OCI-LY1 (cell line): Measurements from ENCODE around the gene WDPCP.

Experiments used
- EZH2 ChIP-seq: fragments of 200-600 bp; sonication (generic), shearing (Covaris generic); IDR thresholded peaks from 2 replicates; pipeline ENCODE4 v1.8.0; 2017; ENCODE audit warnings: borderline replicate concordance, mixed run types, mild to moderate bottlenecking, antibody characterized with exemption, low read length, moderate library complexity, mixed read lengths
- TF ChIP-seq, protein P1 (sequence below): fragments of 200-600 bp; sonication (generic), shearing (Covaris generic); IDR thresholded peaks from 2 replicates; pipeline ENCODE4 v1.5.1; 2017; ENCODE audit warnings: mild to moderate bottlenecking, antibody characterized with exemption, low read length, moderate library complexity, mixed read lengths

DNA sequence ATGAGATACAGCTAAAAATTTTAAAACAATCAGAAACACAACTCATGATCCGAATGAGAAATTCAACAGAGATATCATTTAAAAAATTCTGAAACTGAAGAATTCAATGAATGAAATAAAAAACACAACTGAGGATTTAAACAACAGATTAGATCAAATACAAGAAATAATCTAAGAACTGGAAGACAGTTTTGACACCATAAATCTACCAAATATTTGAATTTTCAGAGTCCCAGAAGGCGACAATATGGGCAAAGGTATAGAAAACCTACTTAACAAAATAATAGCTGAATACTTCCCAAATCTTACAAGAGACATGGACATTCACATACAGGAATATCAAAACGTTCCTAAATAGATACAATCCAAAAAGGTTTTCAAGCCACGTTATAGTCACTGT lies 315.7 kb downstream of the WDPCP start:
- TF ChIP-seq, protein P1, sequence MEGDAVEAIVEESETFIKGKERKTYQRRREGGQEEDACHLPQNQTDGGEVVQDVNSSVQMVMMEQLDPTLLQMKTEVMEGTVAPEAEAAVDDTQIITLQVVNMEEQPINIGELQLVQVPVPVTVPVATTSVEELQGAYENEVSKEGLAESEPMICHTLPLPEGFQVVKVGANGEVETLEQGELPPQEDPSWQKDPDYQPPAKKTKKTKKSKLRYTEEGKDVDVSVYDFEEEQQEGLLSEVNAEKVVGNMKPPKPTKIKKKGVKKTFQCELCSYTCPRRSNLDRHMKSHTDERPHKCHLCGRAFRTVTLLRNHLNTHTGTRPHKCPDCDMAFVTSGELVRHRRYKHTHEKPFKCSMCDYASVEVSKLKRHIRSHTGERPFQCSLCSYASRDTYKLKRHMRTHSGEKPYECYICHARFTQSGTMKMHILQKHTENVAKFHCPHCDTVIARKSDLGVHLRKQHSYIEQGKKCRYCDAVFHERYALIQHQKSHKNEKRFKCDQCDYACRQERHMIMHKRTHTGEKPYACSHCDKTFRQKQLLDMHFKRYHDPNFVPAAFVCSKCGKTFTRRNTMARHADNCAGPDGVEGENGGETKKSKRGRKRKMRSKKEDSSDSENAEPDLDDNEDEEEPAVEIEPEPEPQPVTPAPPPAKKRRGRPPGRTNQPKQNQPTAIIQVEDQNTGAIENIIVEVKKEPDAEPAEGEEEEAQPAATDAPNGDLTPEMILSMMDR, result no peak
- no peak for TF ChIP-seq EZH2
